Uterus (tissue), 2 donors: ENCODE data around the gene KDM2B.

ENCODE experiments used
- CTCF ChIP-seq, 4 experiments: fragments of 200-600 bp in 2 of 4; fragments of 450-650 bp in 2 of 4; sonication (generic) in 2 of 4; IDR thresholded peaks; one replicate each; pipeline ENCODE4 v1.5.1; 2016 to 2019; ENCODE audit warnings: antibody characterized with exemption in 4 of 4, mild to moderate bottlenecking in 2 of 4, moderate library complexity in 1 of 4
- POLR2A ChIP-seq, 2 donors: fragments of 450-650 bp; IDR thresholded peaks; one replicate each; pipeline ENCODE4 v1.6.1; 2016; ENCODE audit warnings: antibody characterized with exemption in 2 of 2, mild to moderate bottlenecking in 1 of 2, moderate library complexity in 1 of 2

GRCh38 chr12:121519227-121519626 is 61.6 kb downstream of the KDM2B start:
- TF ChIP-seq CTCF (IDR thresholded peaks at IDR 0.05) (no peak), POLR2A (IDR thresholded peaks at IDR 0.05) (no peak)
